Uterus (tissue), 4 donors: Measurements from ENCODE around the gene SHH. TPM values are rescaled to one million over a fixed set of nuclear protein-coding genes. Genes with fewer than 3 reads are reported as not detected.
A peak's percentile ranks its signal among the peaks of the same experiment; 100 is the strongest.

ENCODE experiments used
- DNase-seq, 2 donors: peaks; one replicate each; pipeline ENCODE4 v3.0.0-alpha.2; 2019 to 2020
- H3K27ac ChIP-seq, 2 donors: fragments of 200-600 bp; sonication (generic); 1 replicate in 1 of 2; 2 replicates in 1 of 2; pipeline ENCODE4 v1.5.1; 2016 to 2018
- H3K27me3 ChIP-seq, 2 donors: fragments of 200-600 bp; sonication (generic); one replicate each; pipeline ENCODE4 v1.5.1; 2018 to 2019; ENCODE audit warnings: control low read depth in 1 of 2
- H3K36me3 ChIP-seq, 2 donors: fragments of 200-600 bp; sonication (generic); one replicate each; pipeline ENCODE4 v1.5.1; 2019; ENCODE audit warnings: control low read depth in 1 of 2
- H3K4me1 ChIP-seq, 2 donors: fragments of 200-600 bp; sonication (generic); one replicate each; pipeline ENCODE4 v1.5.1; 2018 to 2019; ENCODE audit warnings: control low read depth in 1 of 2
- H3K4me3 ChIP-seq, 2 donors: fragments of 200-600 bp; sonication (generic); 1 replicate in 1 of 2; 2 replicates in 1 of 2; pipeline ENCODE4 v1.5.1; 2018 to 2019; ENCODE audit warnings: mild to moderate bottlenecking in 1 of 2
- H3K9me3 ChIP-seq, 2 donors: fragments of 200-600 bp; sonication (generic); one replicate each; pipeline ENCODE4 v1.5.1; 2019; ENCODE audit warnings: control low read depth in 1 of 2
- POLR2A ChIP-seq, 2 donors: fragments of 450-650 bp; IDR thresholded peaks; one replicate each; pipeline ENCODE4 v1.6.1; 2016; ENCODE audit warnings: antibody characterized with exemption in 2 of 2, mild to moderate bottlenecking in 1 of 2, moderate library complexity in 1 of 2
- intact Hi-C: fragments of 100-400 bp; cut with DNase I; formaldehyde crosslinking; loops from one replicate; pipeline ENCODE4 v1.15.1; 2023; ENCODE audit warnings: low total_unique reads
- total RNA-seq, 4 donors: library from RNA; depleted of rRNA in 3 of 4; stranded (reverse); fragments of >200 nt in 3 of 4; gene quantifications; one replicate each; pipeline versions ENCODE4 v1.1.0 to v1.2.4, GENCODE V29; 2014 to 2023
- TF ChIP-seq, protein P1 (sequence below), 4 experiments: fragments of 200-600 bp in 2 of 4; fragments of 450-650 bp in 2 of 4; sonication (generic) in 2 of 4; IDR thresholded peaks; one replicate each; pipeline ENCODE4 v1.5.1; 2016 to 2019; ENCODE audit warnings: antibody characterized with exemption in 4 of 4, mild to moderate bottlenecking in 2 of 4, moderate library complexity in 1 of 4
- donor health status: DM: yes; HTN: yes; CAD: no.

The SHH gene
- total RNA-seq, 4 donors from 2014 or later: 0.62 TPM; not detected in 3

DNA sequence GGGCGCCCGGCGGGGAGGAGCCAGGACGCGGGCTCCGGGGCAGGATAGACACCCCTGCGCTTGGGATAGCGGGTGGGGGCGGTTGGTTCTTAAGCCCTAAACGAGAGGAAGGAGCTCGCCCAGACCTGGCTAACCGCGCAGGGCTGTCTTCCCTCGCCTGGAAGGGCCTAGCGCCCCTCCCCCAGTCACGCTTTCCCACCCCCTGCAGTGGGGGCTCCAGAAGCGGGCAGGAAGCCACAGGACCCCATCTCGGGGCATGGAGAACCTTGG, 6.5 kb downstream of the SHH start:
- DNase-seq: no peak
- peaks cover 6 to 47% of the 10 kb centered on the region in 2 donors for H3K27me3 ChIP-seq
- H3K4me3 ChIP-seq: no peak overlapping the region
- no peaks in the 10 kb centered on the region for H3K36me3 ChIP-seq
- H3K9me3 ChIP-seq: no peaks in the 10 kb centered on the region
- peaks cover 0 to 50% of the 10 kb centered on the region in 2 donors for H3K4me1 ChIP-seq
- intact Hi-C loops: no loop called here
- TF ChIP-seq POLR2A (IDR thresholded peaks at IDR 0.05): no peak
- TF ChIP-seq, protein P1, sequence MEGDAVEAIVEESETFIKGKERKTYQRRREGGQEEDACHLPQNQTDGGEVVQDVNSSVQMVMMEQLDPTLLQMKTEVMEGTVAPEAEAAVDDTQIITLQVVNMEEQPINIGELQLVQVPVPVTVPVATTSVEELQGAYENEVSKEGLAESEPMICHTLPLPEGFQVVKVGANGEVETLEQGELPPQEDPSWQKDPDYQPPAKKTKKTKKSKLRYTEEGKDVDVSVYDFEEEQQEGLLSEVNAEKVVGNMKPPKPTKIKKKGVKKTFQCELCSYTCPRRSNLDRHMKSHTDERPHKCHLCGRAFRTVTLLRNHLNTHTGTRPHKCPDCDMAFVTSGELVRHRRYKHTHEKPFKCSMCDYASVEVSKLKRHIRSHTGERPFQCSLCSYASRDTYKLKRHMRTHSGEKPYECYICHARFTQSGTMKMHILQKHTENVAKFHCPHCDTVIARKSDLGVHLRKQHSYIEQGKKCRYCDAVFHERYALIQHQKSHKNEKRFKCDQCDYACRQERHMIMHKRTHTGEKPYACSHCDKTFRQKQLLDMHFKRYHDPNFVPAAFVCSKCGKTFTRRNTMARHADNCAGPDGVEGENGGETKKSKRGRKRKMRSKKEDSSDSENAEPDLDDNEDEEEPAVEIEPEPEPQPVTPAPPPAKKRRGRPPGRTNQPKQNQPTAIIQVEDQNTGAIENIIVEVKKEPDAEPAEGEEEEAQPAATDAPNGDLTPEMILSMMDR (IDR thresholded peaks at IDR 0.05): no peak
- no peak overlapping the region for H3K27ac ChIP-seq

DNA sequence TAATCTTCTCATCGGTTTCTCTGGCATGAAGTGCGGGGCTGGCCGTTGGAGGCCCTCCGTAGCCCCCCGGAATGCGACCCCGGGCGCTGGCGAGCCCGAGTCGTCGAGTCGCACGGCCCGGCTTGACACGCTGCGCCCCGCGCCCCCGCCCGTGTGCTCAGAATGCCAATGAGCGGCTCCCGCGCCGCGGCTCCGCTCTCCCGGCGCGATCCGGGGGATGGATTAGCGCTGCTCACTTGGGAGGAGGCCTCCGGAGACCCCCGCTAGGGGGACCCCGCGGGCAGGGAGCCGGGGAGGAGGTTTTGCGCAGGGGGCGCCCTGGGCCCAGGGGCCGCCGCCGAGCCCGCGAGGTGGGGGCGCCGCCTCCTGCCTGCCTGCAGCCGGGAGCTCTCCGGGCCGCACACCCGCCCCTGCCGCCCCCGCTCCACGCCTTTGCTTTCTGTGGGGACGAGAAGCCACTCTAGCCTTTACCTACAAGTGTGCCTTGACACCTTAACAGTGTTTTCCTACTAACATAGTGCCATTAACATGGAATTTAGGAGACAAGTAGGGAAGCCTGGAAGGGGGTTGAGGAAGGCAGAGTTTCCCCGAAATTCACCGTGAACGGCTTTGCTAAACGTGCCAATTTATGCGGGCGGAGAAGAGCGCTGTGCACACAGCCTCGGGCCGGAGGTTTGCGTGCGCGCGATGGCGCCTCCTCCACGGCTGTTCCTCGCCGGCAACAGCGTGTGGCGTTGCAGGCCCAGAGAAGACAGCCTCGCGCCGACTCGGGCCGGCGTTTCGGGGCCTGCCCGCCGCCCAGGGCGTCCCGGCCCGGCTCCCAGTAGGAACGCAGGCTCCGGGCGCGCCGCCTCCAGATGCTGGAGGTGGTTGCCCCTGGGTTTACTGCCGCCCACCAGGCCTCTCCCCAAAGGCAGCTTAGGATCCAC, 7.1 kb downstream of the SHH start:
- Histone ChIP-seq H3K4me1 (peaks cover 0 to 48% of the 10 kb centered on the region in 2 donors), H3K27ac (no peak overlapping the region), H3K9me3 (no peaks in the 10 kb centered on the region), H3K36me3 (no peaks in the 10 kb centered on the region), H3K4me3 (no peak overlapping the region), H3K27me3 (peaks cover 2 to 41% of the 10 kb centered on the region in 2 donors)
- no peak for DNase-seq
- TF ChIP-seq, protein P1 (IDR thresholded peaks at IDR 0.05): peak in 1 of 4 experiments; percentile 15
- TF ChIP-seq POLR2A (IDR thresholded peaks at IDR 0.05): no peak
- intact Hi-C loops: no loop called here

DNA sequence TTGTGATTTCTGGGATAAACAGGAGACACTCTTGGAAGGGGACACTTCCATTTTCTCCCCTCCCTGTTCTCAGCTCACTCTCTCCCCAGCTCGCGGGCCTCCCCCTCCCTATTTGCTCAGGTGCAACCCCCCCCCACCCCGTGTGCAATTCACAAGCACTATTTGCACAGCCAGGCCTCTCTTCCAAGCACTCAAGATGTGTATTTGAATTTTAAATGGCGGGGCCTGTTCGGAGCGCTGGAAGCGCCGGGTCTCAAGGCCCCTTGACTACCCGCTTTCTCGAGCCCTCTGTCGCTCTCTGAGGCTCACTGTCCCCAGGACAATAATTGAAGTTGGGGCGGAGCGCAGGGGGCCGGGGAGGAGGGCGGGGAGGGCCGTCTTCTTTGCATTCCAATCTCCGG, 7.8 kb downstream of the SHH start:
- Histone ChIP-seq H3K27me3 (peaks cover 0 to 39% of the 10 kb centered on the region in 2 donors), H3K9me3 (no peaks in the 10 kb centered on the region), H3K4me3 (no peak overlapping the region), H3K36me3 (no peaks in the 10 kb centered on the region), H3K27ac (no peak overlapping the region), H3K4me1 (peaks cover 0 to 40% of the 10 kb centered on the region in 2 donors)
- no peak for TF ChIP-seq POLR2A (IDR thresholded peaks at IDR 0.05)
- TF ChIP-seq, protein P1 (IDR thresholded peaks at IDR 0.05): no peak
- DNase-seq: no peak
- intact Hi-C loops: no loop called here

DNA sequence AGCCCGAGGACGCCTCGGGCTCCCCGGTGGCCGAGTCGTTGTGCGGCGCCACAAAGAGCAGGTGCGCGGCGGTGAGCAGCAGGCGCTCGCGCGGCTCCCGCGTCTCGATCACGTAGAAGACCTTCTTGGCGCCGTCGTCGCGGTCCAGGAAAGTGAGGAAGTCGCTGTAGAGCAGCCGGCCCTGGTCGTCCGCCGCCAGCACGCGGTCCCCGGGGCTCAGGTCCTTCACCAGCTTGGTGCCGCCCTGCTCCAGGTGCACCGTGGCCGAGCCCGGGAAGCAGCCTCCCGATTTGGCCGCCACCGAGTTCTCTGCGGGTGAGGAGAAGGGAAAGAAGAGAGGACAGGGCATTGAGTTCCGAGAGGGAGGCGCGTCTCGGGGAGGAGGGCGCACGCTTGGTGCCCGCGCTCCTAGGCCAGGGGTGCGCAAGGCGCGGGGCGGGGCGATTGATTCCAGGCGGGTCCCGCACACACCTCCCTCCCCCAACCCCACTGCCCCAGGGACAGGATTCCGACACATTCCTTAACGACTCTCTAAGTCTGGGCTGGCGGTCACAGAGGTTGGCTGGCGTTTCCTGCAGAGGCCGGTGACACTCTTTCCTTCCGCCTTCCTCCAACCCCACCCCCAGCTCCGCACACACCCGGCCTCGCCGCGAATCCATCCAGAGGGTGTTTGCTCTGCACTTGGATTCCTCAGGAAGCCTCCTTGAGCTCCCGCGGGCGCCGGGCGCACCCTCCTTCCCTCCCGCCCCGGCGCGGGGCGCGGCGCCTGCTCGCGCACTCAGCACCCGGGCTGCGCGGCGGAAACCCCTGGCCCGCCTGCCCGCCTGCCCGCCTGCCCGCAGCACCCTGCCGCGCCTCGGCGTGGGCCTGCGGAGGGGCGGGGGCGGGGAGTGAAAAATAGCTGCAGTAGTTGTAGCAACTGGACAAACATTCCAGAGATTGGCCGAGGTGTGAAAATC, 8.6 kb downstream of the SHH start:
- no peaks in the 10 kb centered on the region for H3K36me3 ChIP-seq
- H3K9me3 ChIP-seq: no peaks in the 10 kb centered on the region
- H3K4me1 ChIP-seq: peaks cover 0 to 36% of the 10 kb centered on the region in 2 donors
- H3K27ac ChIP-seq: no peak overlapping the region
- peaks cover 0 to 35% of the 10 kb centered on the region in 2 donors for H3K27me3 ChIP-seq
- intact Hi-C loops: no loop called here
- no peak overlapping the region for H3K4me3 ChIP-seq
- no peak for DNase-seq
- TF ChIP-seq, protein P1 (IDR thresholded peaks at IDR 0.05): no peak
- no peak for TF ChIP-seq POLR2A (IDR thresholded peaks at IDR 0.05)
